Measurements from ENCODE around the gene FHL2.
A peak's percentile ranks its signal among the peaks of the same experiment; 100 is the strongest.

The FHL2 gene

DNA sequence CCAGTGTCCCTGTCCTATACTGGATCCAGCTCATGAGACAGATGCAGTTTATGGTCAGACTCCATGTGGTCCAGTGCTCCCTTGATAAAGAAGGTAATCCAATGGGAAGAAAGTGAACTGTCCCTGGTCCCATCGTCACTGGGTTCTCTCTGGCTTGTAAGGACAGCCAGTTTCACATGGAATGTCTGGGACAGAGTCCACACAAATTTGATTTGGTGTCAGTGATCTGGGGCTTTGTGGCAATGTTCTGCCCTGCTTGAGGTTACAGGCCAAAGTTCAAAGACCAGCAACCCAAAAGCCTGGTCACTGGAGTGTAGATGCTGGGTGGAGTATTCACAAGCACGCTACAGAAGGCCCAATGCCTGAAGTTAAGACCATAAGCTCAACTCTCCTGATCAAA, 22.2 kb upstream of the FHL2 start:
- H2BK12ac ChIP-seq (ENCODE audit: low read length in 2 of 2): peak overlapping the region in 1 of 2 experiments; percentile 13
- whole genome bisulfite sequencing: 96% methylated on average over 1 of the region's 2 CpGs

DNA sequence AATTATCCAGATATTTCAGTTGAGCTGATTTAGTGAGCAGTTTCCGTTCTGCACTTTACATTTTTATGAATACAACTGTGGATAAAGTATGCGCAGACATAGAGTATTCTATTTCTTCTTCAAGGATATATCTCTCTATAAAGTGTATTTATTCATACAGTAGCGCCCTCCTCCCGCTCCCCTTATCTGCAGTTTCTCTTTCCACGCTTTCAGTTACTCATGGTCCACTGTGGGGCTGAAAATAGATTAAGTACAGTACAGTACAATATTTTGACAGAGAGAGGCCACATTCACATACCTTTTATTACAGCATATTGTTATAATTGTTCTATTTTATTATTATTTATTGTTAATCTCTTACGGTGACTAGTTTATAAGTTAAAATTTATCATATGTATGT, 19.7 kb upstream of the FHL2 start:
- 100% methylated on average over 1 of the region's 6 CpGs for WGBS
- H2BK5ac ChIP-seq (ENCODE audit: low read depth, low read length, poor library complexity, severe bottlenecking): no peak overlapping the region
- no peak for DNase-seq

More for the DNA sequence above, 22.2 kb upstream of the FHL2 start:
- no peaks in the 10 kb centered on the region for H3K79me1 ChIP-seq (replicated peaks; ENCODE audit: low read length, poor library complexity, severe bottlenecking)
- H3K9ac ChIP-seq (ENCODE audit: low read length): no peak overlapping the region
- H3K4ac ChIP-seq (ENCODE audit: low read depth in 1 of 2, low read length in 2 of 2): no peak overlapping the region
- H3K4me1 ChIP-seq (ENCODE audit: control insufficient read depth, insufficient read depth, low read depth, low read length): peaks cover 1% of the 10 kb centered on the region
- no peak overlapping the region for H2AFZ ChIP-seq (ENCODE audit: low read depth, low read length)
- H2BK120ac ChIP-seq (ENCODE audit: low read depth, low read length): no peak overlapping the region
- H3K9me3 ChIP-seq (ENCODE audit: control insufficient read depth, low read length): peaks cover 24% of the 10 kb centered on the region
- H3K27ac ChIP-seq (ENCODE audit: low read length, poor library complexity, severe bottlenecking): no peak overlapping the region
- H3K14ac ChIP-seq (ENCODE audit: low read length in 2 of 2): peak overlapping the region in 1 of 2 experiments; percentile 7
- H4K91ac ChIP-seq (ENCODE audit: low read length): no peak overlapping the region
- no peak overlapping the region for H4K8ac ChIP-seq (ENCODE audit: low read length)
- H3K4me3 ChIP-seq (ENCODE audit: insufficient read depth in 1 of 2, low read depth in 1 of 2, low read length in 2 of 2): no peak overlapping the region
- H3K23ac ChIP-seq (ENCODE audit: low read length in 2 of 2): no peak overlapping the region
- H3K36me3 ChIP-seq (ENCODE audit: control insufficient read depth in 1 of 2, insufficient read depth in 2 of 2, low read depth in 1 of 2, low read length in 2 of 2): no peaks in the 10 kb centered on the region
- no peak for DNase-seq
- H2AK5ac ChIP-seq (ENCODE audit: low read length, severe bottlenecking): no peak overlapping the region
- H3K4me2 ChIP-seq (ENCODE audit: low read length, poor library complexity, severe bottlenecking): no peak overlapping the region
- H2BK5ac ChIP-seq (ENCODE audit: low read depth, low read length, poor library complexity, severe bottlenecking): no peak overlapping the region
- no peak overlapping the region for H2BK15ac ChIP-seq (ENCODE audit: low read depth, poor library complexity, severe bottlenecking)
- peak overlapping the region in 1 of 2 experiments; percentile 2 for H3K18ac ChIP-seq (ENCODE audit: low read depth in 1 of 2, low read length in 2 of 2)
- H3K27me3 ChIP-seq (ENCODE audit: control insufficient read depth in 1 of 2, insufficient read depth in 1 of 2, low read length in 2 of 2): peaks cover 0 to 61% of the 10 kb centered on the region in 2 experiments

DNA sequence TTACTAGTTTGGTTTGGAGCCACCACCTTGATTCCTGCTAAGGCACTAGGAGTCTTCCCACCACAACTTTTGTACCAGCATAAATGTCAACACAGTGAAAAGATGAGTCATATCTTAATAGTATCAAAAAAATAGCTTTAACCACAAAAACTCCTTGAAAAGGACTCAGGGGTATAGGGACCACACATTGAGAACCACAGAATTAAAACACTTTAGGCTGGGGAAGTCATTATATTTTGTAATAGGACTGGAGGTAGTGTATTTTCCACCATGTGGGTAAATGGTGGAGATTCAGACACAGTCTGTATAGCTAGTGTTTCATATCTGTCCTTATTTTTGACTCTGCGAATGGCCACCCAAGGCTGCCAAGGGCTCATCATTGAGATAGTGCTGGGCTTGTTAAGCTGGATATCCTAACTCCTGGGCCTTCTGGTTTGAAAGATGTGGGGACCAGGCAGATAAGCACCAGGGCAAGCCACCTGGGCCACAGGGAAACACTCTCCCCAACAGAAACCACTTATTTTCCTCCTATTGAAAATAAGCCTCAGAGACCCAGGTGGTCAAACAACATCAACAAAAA, 19.1 kb upstream of the FHL2 start:
- Histone ChIP-seq H3K18ac (ENCODE audit: low read depth in 1 of 2, low read length in 2 of 2) (no peak overlapping the region), H2BK15ac (ENCODE audit: low read depth, poor library complexity, severe bottlenecking) (no peak overlapping the region), H4K8ac (ENCODE audit: low read length) (peak overlapping the region; percentile 32), H2BK120ac (ENCODE audit: low read depth, low read length) (no peak overlapping the region), H3K4ac (ENCODE audit: low read depth in 1 of 2, low read length in 2 of 2) (no peak overlapping the region), H3K14ac (ENCODE audit: low read length in 2 of 2) (no peak overlapping the region), H3K4me3 (ENCODE audit: insufficient read depth in 1 of 2, low read depth in 1 of 2, low read length in 2 of 2) (no peak overlapping the region), H2AK5ac (ENCODE audit: low read length, severe bottlenecking) (no peak overlapping the region), H2AFZ (ENCODE audit: low read depth, low read length) (no peak overlapping the region), H3K27ac (ENCODE audit: low read length, poor library complexity, severe bottlenecking) (no peak overlapping the region), H2BK12ac (ENCODE audit: low read length in 2 of 2) (peak overlapping the region in 1 of 2 experiments; percentile 30), H3K9ac (ENCODE audit: low read length) (no peak overlapping the region), H3K4me2 (ENCODE audit: low read length, poor library complexity, severe bottlenecking) (no peak overlapping the region), H3K4me1 (ENCODE audit: control insufficient read depth, insufficient read depth, low read depth, low read length) (peaks cover 1% of the 10 kb centered on the region), H3K9me3 (ENCODE audit: control insufficient read depth, low read length) (peaks cover 16% of the 10 kb centered on the region), H2BK5ac (ENCODE audit: low read depth, low read length, poor library complexity, severe bottlenecking) (no peak overlapping the region), H3K27me3 (ENCODE audit: control insufficient read depth in 1 of 2, insufficient read depth in 1 of 2, low read length in 2 of 2) (peaks cover 0 to 73% of the 10 kb centered on the region in 2 experiments), H3K36me3 (ENCODE audit: control insufficient read depth in 1 of 2, insufficient read depth in 2 of 2, low read depth in 1 of 2, low read length in 2 of 2) (no peaks in the 10 kb centered on the region), H4K91ac (ENCODE audit: low read length) (peak overlapping the region; percentile 29), H3K79me1 (replicated peaks; ENCODE audit: low read length, poor library complexity, severe bottlenecking) (no peaks in the 10 kb centered on the region), H3K23ac (ENCODE audit: low read length in 2 of 2) (no peak overlapping the region)
- DNase-seq: peak; percentile 77
- 100% methylated on average over 1 of the region's 1 CpG for WGBS

More for the DNA sequence above, 19.7 kb upstream of the FHL2 start:
- Histone ChIP-seq H3K27me3 (ENCODE audit: control insufficient read depth in 1 of 2, insufficient read depth in 1 of 2, low read length in 2 of 2) (peaks cover 0 to 75% of the 10 kb centered on the region in 2 experiments), H3K18ac (ENCODE audit: low read depth in 1 of 2, low read length in 2 of 2) (no peak overlapping the region), H2BK120ac (ENCODE audit: low read depth, low read length) (no peak overlapping the region), H3K23ac (ENCODE audit: low read length in 2 of 2) (no peak overlapping the region), H3K4me3 (ENCODE audit: insufficient read depth in 1 of 2, low read depth in 1 of 2, low read length in 2 of 2) (no peak overlapping the region), H3K4me2 (ENCODE audit: low read length, poor library complexity, severe bottlenecking) (no peak overlapping the region), H3K9ac (ENCODE audit: low read length) (no peak overlapping the region), H4K8ac (ENCODE audit: low read length) (no peak overlapping the region), H3K9me3 (ENCODE audit: control insufficient read depth, low read length) (peaks cover 22% of the 10 kb centered on the region), H2BK15ac (ENCODE audit: low read depth, poor library complexity, severe bottlenecking) (no peak overlapping the region), H3K4me1 (ENCODE audit: control insufficient read depth, insufficient read depth, low read depth, low read length) (peaks cover 1% of the 10 kb centered on the region), H2AFZ (ENCODE audit: low read depth, low read length) (no peak overlapping the region), H3K4ac (ENCODE audit: low read depth in 1 of 2, low read length in 2 of 2) (no peak overlapping the region), H3K27ac (ENCODE audit: low read length, poor library complexity, severe bottlenecking) (no peak overlapping the region), H3K14ac (ENCODE audit: low read length in 2 of 2) (no peak overlapping the region), H2BK12ac (ENCODE audit: low read length in 2 of 2) (no peak overlapping the region), H3K79me1 (replicated peaks; ENCODE audit: low read length, poor library complexity, severe bottlenecking) (no peaks in the 10 kb centered on the region), H2AK5ac (ENCODE audit: low read length, severe bottlenecking) (no peak overlapping the region), H3K36me3 (ENCODE audit: control insufficient read depth in 1 of 2, insufficient read depth in 2 of 2, low read depth in 1 of 2, low read length in 2 of 2) (no peaks in the 10 kb centered on the region), H4K91ac (ENCODE audit: low read length) (no peak overlapping the region)

DNA sequence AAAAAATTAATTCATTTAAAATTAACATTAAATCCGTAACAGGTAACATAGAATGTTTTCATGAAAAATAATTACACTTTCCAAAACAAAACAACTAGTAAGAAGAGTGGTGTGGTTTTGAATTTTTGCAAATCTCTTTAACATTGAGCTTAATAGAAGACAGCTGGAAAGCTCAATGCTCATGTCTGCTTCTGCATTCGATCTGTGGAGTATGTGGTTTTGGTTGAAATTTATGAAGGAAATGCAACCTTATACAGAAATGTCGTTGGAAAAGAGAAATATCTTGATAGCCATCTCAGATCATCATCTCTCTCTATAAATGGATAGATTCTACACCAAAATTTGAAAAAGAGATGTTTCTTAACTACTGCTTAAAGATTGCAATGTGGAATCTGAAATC, 17.3 kb upstream of the FHL2 start:
- DNase-seq: no peak
- Histone ChIP-seq H2BK5ac (ENCODE audit: low read depth, low read length, poor library complexity, severe bottlenecking) (no peak overlapping the region), H3K27me3 (ENCODE audit: control insufficient read depth in 1 of 2, insufficient read depth in 1 of 2, low read length in 2 of 2) (peaks cover 0 to 62% of the 10 kb centered on the region in 2 experiments), H3K4me2 (ENCODE audit: low read length, poor library complexity, severe bottlenecking) (no peak overlapping the region), H3K9ac (ENCODE audit: low read length) (no peak overlapping the region), H2BK12ac (ENCODE audit: low read length in 2 of 2) (no peak overlapping the region), H3K36me3 (ENCODE audit: control insufficient read depth in 1 of 2, insufficient read depth in 2 of 2, low read depth in 1 of 2, low read length in 2 of 2) (no peaks in the 10 kb centered on the region), H2BK120ac (ENCODE audit: low read depth, low read length) (no peak overlapping the region), H3K9me3 (ENCODE audit: control insufficient read depth, low read length) (peaks cover 13% of the 10 kb centered on the region), H3K4me3 (ENCODE audit: insufficient read depth in 1 of 2, low read depth in 1 of 2, low read length in 2 of 2) (no peak overlapping the region), H4K8ac (ENCODE audit: low read length) (no peak overlapping the region), H3K14ac (ENCODE audit: low read length in 2 of 2) (no peak overlapping the region), H3K4me1 (ENCODE audit: control insufficient read depth, insufficient read depth, low read depth, low read length) (peaks cover 4% of the 10 kb centered on the region), H2AFZ (ENCODE audit: low read depth, low read length) (no peak overlapping the region), H4K91ac (ENCODE audit: low read length) (no peak overlapping the region), H3K4ac (ENCODE audit: low read depth in 1 of 2, low read length in 2 of 2) (no peak overlapping the region), H2AK5ac (ENCODE audit: low read length, severe bottlenecking) (no peak overlapping the region), H3K27ac (ENCODE audit: low read length, poor library complexity, severe bottlenecking) (no peak overlapping the region), H3K18ac (ENCODE audit: low read depth in 1 of 2, low read length in 2 of 2) (no peak overlapping the region), H2BK15ac (ENCODE audit: low read depth, poor library complexity, severe bottlenecking) (no peak overlapping the region), H3K23ac (ENCODE audit: low read length in 2 of 2) (no peak overlapping the region), H3K79me1 (replicated peaks; ENCODE audit: low read length, poor library complexity, severe bottlenecking) (no peaks in the 10 kb centered on the region)
- WGBS: no CpG with 5 or more reads among the region's 3 CpGs
